HL-60 (cell line): ENCODE measurements around the gene RPS29.

ENCODE experiments used
- GABPA ChIP-seq: IDR thresholded peaks from 2 replicates; pipeline ENCODE4 v1.6.1; 2012; ENCODE audit warnings: low read depth
- POLR2AphosphoS5 ChIP-seq: IDR thresholded peaks from 2 replicates; pipeline ENCODE4 v1.6.1; 2012; ENCODE audit warnings: low read depth
- SPI1 ChIP-seq: IDR thresholded peaks from 2 replicates; pipeline ENCODE4 v1.6.1; 2012; ENCODE audit warnings: low read depth, mild to moderate bottlenecking, borderline replicate concordance
- TF ChIP-seq, protein P1 (sequence below): IDR thresholded peaks from one replicate; pipeline ENCODE4 v1.5.1; 2011; ENCODE audit warnings: low read length, control low read depth, inconsistent platforms; ENCODE audit not compliant: insufficient read depth
- TF ChIP-seq, protein P2 (sequence below): IDR thresholded peaks from 2 replicates; pipeline ENCODE4 v1.6.1; 2012; ENCODE audit warnings: low read depth; ENCODE audit not compliant: insufficient replicate concordance

DNA sequence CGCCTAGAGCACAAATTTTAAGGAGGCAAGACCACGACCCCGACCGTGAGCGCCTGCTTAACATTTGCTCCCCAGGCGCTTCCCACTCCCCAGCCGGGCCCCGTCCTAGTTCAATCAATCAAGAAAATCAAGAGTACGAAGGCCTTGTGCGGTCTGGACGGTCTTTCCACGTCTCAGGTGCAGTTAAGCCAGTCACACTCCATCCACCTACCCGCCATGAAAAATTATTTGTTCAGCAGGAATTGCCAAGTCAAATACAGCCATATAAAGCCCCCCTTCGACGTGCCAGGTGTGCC, 12.0 kb upstream of the RPS29 start:
- TF ChIP-seq, protein P1, sequence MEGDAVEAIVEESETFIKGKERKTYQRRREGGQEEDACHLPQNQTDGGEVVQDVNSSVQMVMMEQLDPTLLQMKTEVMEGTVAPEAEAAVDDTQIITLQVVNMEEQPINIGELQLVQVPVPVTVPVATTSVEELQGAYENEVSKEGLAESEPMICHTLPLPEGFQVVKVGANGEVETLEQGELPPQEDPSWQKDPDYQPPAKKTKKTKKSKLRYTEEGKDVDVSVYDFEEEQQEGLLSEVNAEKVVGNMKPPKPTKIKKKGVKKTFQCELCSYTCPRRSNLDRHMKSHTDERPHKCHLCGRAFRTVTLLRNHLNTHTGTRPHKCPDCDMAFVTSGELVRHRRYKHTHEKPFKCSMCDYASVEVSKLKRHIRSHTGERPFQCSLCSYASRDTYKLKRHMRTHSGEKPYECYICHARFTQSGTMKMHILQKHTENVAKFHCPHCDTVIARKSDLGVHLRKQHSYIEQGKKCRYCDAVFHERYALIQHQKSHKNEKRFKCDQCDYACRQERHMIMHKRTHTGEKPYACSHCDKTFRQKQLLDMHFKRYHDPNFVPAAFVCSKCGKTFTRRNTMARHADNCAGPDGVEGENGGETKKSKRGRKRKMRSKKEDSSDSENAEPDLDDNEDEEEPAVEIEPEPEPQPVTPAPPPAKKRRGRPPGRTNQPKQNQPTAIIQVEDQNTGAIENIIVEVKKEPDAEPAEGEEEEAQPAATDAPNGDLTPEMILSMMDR, result no peak
- TF ChIP-seq GABPA, result no peak
- TF ChIP-seq, protein P2, sequence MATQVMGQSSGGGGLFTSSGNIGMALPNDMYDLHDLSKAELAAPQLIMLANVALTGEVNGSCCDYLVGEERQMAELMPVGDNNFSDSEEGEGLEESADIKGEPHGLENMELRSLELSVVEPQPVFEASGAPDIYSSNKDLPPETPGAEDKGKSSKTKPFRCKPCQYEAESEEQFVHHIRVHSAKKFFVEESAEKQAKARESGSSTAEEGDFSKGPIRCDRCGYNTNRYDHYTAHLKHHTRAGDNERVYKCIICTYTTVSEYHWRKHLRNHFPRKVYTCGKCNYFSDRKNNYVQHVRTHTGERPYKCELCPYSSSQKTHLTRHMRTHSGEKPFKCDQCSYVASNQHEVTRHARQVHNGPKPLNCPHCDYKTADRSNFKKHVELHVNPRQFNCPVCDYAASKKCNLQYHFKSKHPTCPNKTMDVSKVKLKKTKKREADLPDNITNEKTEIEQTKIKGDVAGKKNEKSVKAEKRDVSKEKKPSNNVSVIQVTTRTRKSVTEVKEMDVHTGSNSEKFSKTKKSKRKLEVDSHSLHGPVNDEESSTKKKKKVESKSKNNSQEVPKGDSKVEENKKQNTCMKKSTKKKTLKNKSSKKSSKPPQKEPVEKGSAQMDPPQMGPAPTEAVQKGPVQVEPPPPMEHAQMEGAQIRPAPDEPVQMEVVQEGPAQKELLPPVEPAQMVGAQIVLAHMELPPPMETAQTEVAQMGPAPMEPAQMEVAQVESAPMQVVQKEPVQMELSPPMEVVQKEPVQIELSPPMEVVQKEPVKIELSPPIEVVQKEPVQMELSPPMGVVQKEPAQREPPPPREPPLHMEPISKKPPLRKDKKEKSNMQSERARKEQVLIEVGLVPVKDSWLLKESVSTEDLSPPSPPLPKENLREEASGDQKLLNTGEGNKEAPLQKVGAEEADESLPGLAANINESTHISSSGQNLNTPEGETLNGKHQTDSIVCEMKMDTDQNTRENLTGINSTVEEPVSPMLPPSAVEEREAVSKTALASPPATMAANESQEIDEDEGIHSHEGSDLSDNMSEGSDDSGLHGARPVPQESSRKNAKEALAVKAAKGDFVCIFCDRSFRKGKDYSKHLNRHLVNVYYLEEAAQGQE, result no peak
- TF ChIP-seq POLR2AphosphoS5, result no peak
- no peak for TF ChIP-seq SPI1
